Breast epithelium (tissue), 3 donors: Measurements from ENCODE around the gene DLG1.

Experiments
- CTCF ChIP-seq, 3 donors: fragments of 450-650 bp; IDR thresholded peaks; one replicate each; pipeline ENCODE4 v1.5.1; 2016 to 2017; ENCODE audit warnings: antibody characterized with exemption in 3 of 3, mild to moderate bottlenecking in 3 of 3, moderate library complexity in 3 of 3
- POLR2AphosphoS5 ChIP-seq, 3 donors: sonication (generic); formaldehyde crosslinking; IDR thresholded peaks; one replicate each; pipeline ENCODE4 v1.6.1; 2017; ENCODE audit warnings: antibody characterized with exemption in 3 of 3

- TF ChIP-seq POLR2AphosphoS5 (IDR thresholded peaks at IDR 0.05) (no peak), CTCF (IDR thresholded peaks at IDR 0.05) (no peak)
These were observed 269.5 kb downstream of the DLG1 start for GRCh38 chr3:197028728-197029510.
